Psoas muscle (tissue), 8 donors: ENCODE data around the gene CD6. TPM values are rescaled to one million over a fixed set of nuclear protein-coding genes. Genes with fewer than 3 reads are reported as not detected.

ENCODE experiments used
- ATAC-seq, 4 donors: fragments of 200-7000 bp; cut with Tn5 transposase; one replicate each; pipeline ENCODE4 v1.9.1; 2020; ENCODE audit warnings: moderate library complexity in 3 of 4, mild to moderate bottlenecking in 2 of 4
- DNase-seq, 2 donors: peaks; one replicate each; pipeline ENCODE4 v3.0.0-alpha.2; 2020
- H3K27ac ChIP-seq: fragments of 200-600 bp; one replicate; pipeline ENCODE4 v1.8.0; 2022
- H3K27me3 ChIP-seq, 3 donors: fragments of 200-600 bp in 1 of 3; one replicate each; pipeline versions ENCODE4 v1.6.1 to v1.8.0; 2013 to 2022; ENCODE audit warnings: low read length in 2 of 3, mild to moderate bottlenecking in 2 of 3, moderate library complexity in 1 of 3; ENCODE audit not compliant: insufficient read depth in 3 of 3
- H3K36me3 ChIP-seq, 2 donors: fragments of 200-600 bp in 1 of 2; one replicate each; pipeline versions ENCODE4 v1.6.1 to v1.8.0; 2013 to 2022; ENCODE audit warnings: low read depth in 1 of 2, mild to moderate bottlenecking in 1 of 2, moderate library complexity in 1 of 2; ENCODE audit not compliant: insufficient read depth in 1 of 2
- H3K4me1 ChIP-seq: fragments of 200-600 bp; one replicate; pipeline ENCODE4 v1.8.0; 2022
- H3K4me3 ChIP-seq: fragments of 200-600 bp; one replicate; pipeline ENCODE4 v1.8.0; 2022; ENCODE audit warnings: mild to moderate bottlenecking
- H3K9me3 ChIP-seq: fragments of 200-600 bp; one replicate; pipeline ENCODE4 v1.8.0; 2022
- CTCF ChIP-seq: fragments of 200-600 bp; IDR thresholded peaks from one replicate; pipeline ENCODE4 v1.8.0; 2022; ENCODE audit warnings: antibody characterized with exemption
- WGBS, 3 donors: extraction: QIAGEN DNeasy Blood & Tissue Kit; methylation state at CpG; one replicate each; pipeline versions ENCODE4 v1.1.6 to v1.1.7; 2013; 5-methylcytosine and 5-hydroxymethylcytosine counted together
- intact Hi-C, 2 donors: fragments of 100-400 bp; cut with DNase I; formaldehyde crosslinking; loops; one replicate each; pipeline versions ENCODE4 v1.11.0 to v1.14.2; 2022
- polyA plus RNA-seq, 3 donors: library from polyadenylated mRNA; stranded (reverse); fragments of 200-250 nt; gene quantifications; one replicate each; pipeline ENCODE4 v1.2.3, GENCODE V29; 2013
- total RNA-seq, 4 donors: library from RNA; stranded (reverse); fragmentation: NEBNext Ultra II Directional in 2 of 4; extraction: Animal tissue kit (Norgen Biotek cat#: 25700) in 2 of 4; gene quantifications; one replicate each; pipeline versions ENCODE4 v1.2.1 to v1.2.4, GENCODE V29; 2021 to 2023
- donor health status: healthy with polysubstance abuse.
- donor health status: DM: no; HTN: no; CAD: no; lungs with moderate emphysema.
- donor health status: Bipolar disorder and iron deficiency.
- donor health status: healthy.
- donor health status: DM: yes; HTN: yes; CAD: no.
- donor health status: DM: no; HTN: no; CAD: no.
- donor health status: DM: no; HTN: no; CAD: no.
- donor health status: DM: yes; HTN: yes; CAD: no.

CD6 gene
- total and polyA plus RNA-seq, 7 donors, result 0.05 to 0.74 (median 0.43) TPM

- TF ChIP-seq CTCF, result no peak
- no peak overlapping the region for H3K27ac ChIP-seq
- no peaks in the 10 kb centered on the region for H3K9me3 ChIP-seq
- intact Hi-C loops, result no loop called here
- DNase-seq (no peak), ATAC-seq (no peak)
- no peaks in the 10 kb centered on the region for H3K4me1 ChIP-seq
- H3K36me3 ChIP-seq, result no peaks in the 10 kb centered on the region
- 87 to 91% (median 88%) methylated on average over 7 of the region's 7 CpGs for WGBS, 3 donors
- no peak overlapping the region for H3K4me3 ChIP-seq
- H3K27me3 ChIP-seq, result peaks cover 0 to 3% (median 0%) of the 10 kb centered on the region in 3 donors
Measured at GRCh38 chr11:60960405-60960804, 11.1 kb upstream of the CD6 start.

- ATAC-seq, result no peak
Measured at GRCh38 chr11:60964801-60965200, 6.7 kb upstream of the CD6 start.

GRCh38 chr11:60966890-60967289 is 4.6 kb upstream of the CD6 start:
- TF ChIP-seq CTCF, result no peak
- ATAC-seq (no peak), DNase-seq (no peak)
- no peaks in the 10 kb centered on the region for H3K36me3 ChIP-seq
- WGBS, 3 donors, result 68 to 81% (median 77%) methylated on average over 4 of the region's 4 CpGs
- H3K4me3 ChIP-seq, result no peak overlapping the region
- intact Hi-C loops, result no loop called here
- H3K27me3 ChIP-seq, result no peaks in the 10 kb centered on the region
- no peak overlapping the region for H3K27ac ChIP-seq
- H3K9me3 ChIP-seq, result no peaks in the 10 kb centered on the region
- no peaks in the 10 kb centered on the region for H3K4me1 ChIP-seq

More at GRCh38 chr11:60964801-60965200, 6.7 kb upstream of the CD6 start:
- Histone ChIP-seq H3K27ac (no peak overlapping the region), H3K4me3 (no peak overlapping the region), H3K9me3 (no peaks in the 10 kb centered on the region), H3K4me1 (no peaks in the 10 kb centered on the region), H3K36me3 (no peaks in the 10 kb centered on the region), H3K27me3 (peaks cover 0 to under 1% (median 0%) of the 10 kb centered on the region in 3 donors)
- 81 to 87% (median 83%) methylated on average over 6 of the region's 6 CpGs for WGBS, 3 donors
- DNase-seq, result no peak
- intact Hi-C loops, result no loop called here
- no peak for TF ChIP-seq CTCF

- intact Hi-C loops, result no loop called here
Measured at GRCh38 chr11:60968223-60968622, 3.3 kb upstream of the CD6 start.

More at GRCh38 chr11:60968223-60968622, 3.3 kb upstream of the CD6 start:
- H3K36me3 ChIP-seq, result no peaks in the 10 kb centered on the region
- DNase-seq (no peak), ATAC-seq (no peak)
- WGBS, 3 donors, result 46 to 98% (median 97%) methylated on average over 1 of the region's 1 CpG
- H3K27ac ChIP-seq, result no peak overlapping the region
- H3K27me3 ChIP-seq, result no peaks in the 10 kb centered on the region
- H3K4me3 ChIP-seq, result no peak overlapping the region
- no peak for TF ChIP-seq CTCF
- H3K9me3 ChIP-seq, result no peaks in the 10 kb centered on the region
- H3K4me1 ChIP-seq, result no peaks in the 10 kb centered on the region
